ENCODE results near the gene FAM163B. TPM values are rescaled to one million over a fixed set of nuclear protein-coding genes. Genes with fewer than 3 reads are reported as not detected.

FAM163B gene
- total and polyA plus RNA-seq, 4 donors = 2.1 to 4.0 (median 3.4) TPM

GRCh38 chr9:133584167-133584558 lies 25.0 kb downstream of the FAM163B start:
- Histone ChIP-seq H3K9ac (ENCODE audit: low read depth in 1 of 2, low read length in 2 of 2) (no peak overlapping the region), H3K27me3 (ENCODE audit: control insufficient read depth in 4 of 4, insufficient read depth in 4 of 4, low read length in 3 of 4) (peaks cover 0 to 6% (median 0%) of the 10 kb centered on the region in 4 donors), H3K4me3 (ENCODE audit: low read depth in 1 of 3, low read length in 3 of 3) (no peak overlapping the region), H3K4me1 (ENCODE audit: control insufficient read depth in 4 of 4, insufficient read depth in 4 of 4, low read length in 3 of 4) (no peaks in the 10 kb centered on the region), H3K36me3 (ENCODE audit: control insufficient read depth in 4 of 4, insufficient read depth in 3 of 4, low read depth in 1 of 4, low read length in 3 of 4) (no peaks in the 10 kb centered on the region), H3K27ac (ENCODE audit: low read depth in 1 of 2, low read length in 2 of 2) (peak overlapping the region; percentile 47 to 58), H3K9me3 (ENCODE audit: control insufficient read depth in 4 of 4, low read length in 3 of 4) (no peaks in the 10 kb centered on the region)
- TF ChIP-seq MAX (IDR thresholded peaks at IDR 0.05) (no peak), NR2F2 (IDR thresholded peaks at IDR 0.05) (peak; percentile 67)
- DNase-seq (ENCODE audit: low spot score) = no peak
- 53% methylated on average over 5 of the region's 5 CpGs for WGBS

GRCh38 chr9:133583586-133583985 lies 25.6 kb downstream of the FAM163B start:
- DNase-seq (ENCODE audit: low spot score) = no peak
- H3K9ac ChIP-seq (ENCODE audit: low read depth in 1 of 2, low read length in 2 of 2) = no peak overlapping the region
- TF ChIP-seq FOXA1 (IDR thresholded peaks at IDR 0.05) (no peak), EGR1 (IDR thresholded peaks at IDR 0.05; ENCODE audit: low read depth in 2 of 2) (no peak), MAX (IDR thresholded peaks at IDR 0.05) (no peak), ATF3 (IDR thresholded peaks at IDR 0.05) (no peak), RXRA (IDR thresholded peaks at IDR 0.05) (no peak), TAF1 (conservative IDR thresholded peaks at IDR 0.05) (no peak), HNF4A (conservative IDR thresholded peaks at IDR 0.05) (no peak), RAD21 (IDR thresholded peaks at IDR 0.05) (no peak), FOXA2 (IDR thresholded peaks at IDR 0.05) (no peak), SP1 (IDR thresholded peaks at IDR 0.05) (no peak), CTCF (IDR thresholded peaks at IDR 0.05; ENCODE audit: low read depth, low read length, missing input control) (no peak), REST (IDR thresholded peaks at IDR 0.05) (no peak)
- H3K36me3 ChIP-seq (ENCODE audit: control insufficient read depth in 4 of 4, insufficient read depth in 3 of 4, low read depth in 1 of 4, low read length in 3 of 4) = no peaks in the 10 kb centered on the region
- no peak overlapping the region for H3K4me3 ChIP-seq (ENCODE audit: low read depth in 1 of 3, low read length in 3 of 3)
- H3K9me3 ChIP-seq (ENCODE audit: control insufficient read depth in 4 of 4, low read length in 3 of 4) = no peaks in the 10 kb centered on the region
- no peaks in the 10 kb centered on the region for H3K4me1 ChIP-seq (ENCODE audit: control insufficient read depth in 4 of 4, insufficient read depth in 4 of 4, low read length in 3 of 4)
- peaks cover 0 to 6% (median 0%) of the 10 kb centered on the region in 4 donors for H3K27me3 ChIP-seq (ENCODE audit: control insufficient read depth in 4 of 4, insufficient read depth in 4 of 4, low read length in 3 of 4)
- 84% methylated on average over 23 of the region's 23 CpGs for WGBS
- peak overlapping the region; percentile 47 to 58 for H3K27ac ChIP-seq (ENCODE audit: low read depth in 1 of 2, low read length in 2 of 2)

Measured in liver (tissue), 9 donors.